Measurements from ENCODE around the gene ANGPTL4.
"Not testable (repeated sequence)": the region's sequence is repeated elsewhere in the genome, so short reads cannot be mapped to it uniquely, and the experiment has no call there.

The ANGPTL4 gene

GRCh38 chr19:8363803-8364771 is at the start of gene ANGPTL4:
ANGPTL4 (plus strand) TSS chr19:8364155; CDS start chr19:8364322, 167 bp downstream.
- H3K27ac ChIP-seq, result peak within 1 kb of the TSS in 20 of 21 experiments; percentile 26 to 87 (median 72)

GRCh38 chr19:8314981-8315640 is 48.8 kb upstream of the ANGPTL4 start:
- H3K27ac ChIP-seq, H3K4me3 ChIP-seq: not testable (repeated sequence)

More at GRCh38 chr19:8363803-8364771, at the start of gene ANGPTL4:
- H3K4me3 ChIP-seq, result peak within 1 kb of the TSS; percentile 33 to 68 (median 42)

GRCh38 chr19:8316351-8317125 is 47.4 kb upstream of the ANGPTL4 start:
- Histone ChIP-seq H3K27ac (no peak overlapping the region), H3K4me3 (no peak overlapping the region)

- H3K27ac ChIP-seq, H3K4me3 ChIP-seq: not testable (repeated sequence)
Observed at GRCh38 chr19:8318835-8319234, 45.1 kb upstream of the ANGPTL4 start.

GRCh38 chr19:8319807-8320520 is 44.0 kb upstream of the ANGPTL4 start:
- Histone ChIP-seq H3K4me3 (peak overlapping the region; percentile 79 to 98 (median 87)), H3K27ac (peak overlapping the region in 16 of 21 experiments; percentile 89 to 98 (median 94))

- peak overlapping the region; percentile 88 to 98 (median 94) for H3K27ac ChIP-seq
- peak overlapping the region; percentile 79 to 98 (median 87) for H3K4me3 ChIP-seq
Observed at GRCh38 chr19:8320564-8321066, 43.3 kb upstream of the ANGPTL4 start.

- Histone ChIP-seq H3K4me3 (peak within 1 kb of the TSS; percentile 79 to 98 (median 87)), H3K27ac (peak within 1 kb of the TSS; percentile 88 to 98 (median 94))
Observed at GRCh38 chr19:8321067-8321985, 42.6 kb upstream of the ANGPTL4 start, which contains the start of the genes NDUFA7 and RPS28. NDUFA7 (minus strand) TSS chr19:8321375; CDS start chr19:8321358, 17 bp downstream. RPS28 (plus strand) TSS chr19:8321496; CDS start chr19:8321531, 35 bp downstream.

- H3K4me3 ChIP-seq, result peak overlapping the region; percentile 79 to 98 (median 87)
- peak overlapping the region; percentile 88 to 98 (median 94) for H3K27ac ChIP-seq
Observed at GRCh38 chr19:8321986-8322637, 41.8 kb upstream of the ANGPTL4 start.

- peak overlapping the region in 9 of 21 experiments; percentile 89 to 98 (median 96) for H3K27ac ChIP-seq
- peak overlapping the region; percentile 79 to 98 (median 87) for H3K4me3 ChIP-seq
Observed at GRCh38 chr19:8322638-8322997, 41.3 kb upstream of the ANGPTL4 start.

- no peak overlapping the region for H3K27ac ChIP-seq
- H3K4me3 ChIP-seq, result no peak overlapping the region
Observed at GRCh38 chr19:8323781-8324185, 40.2 kb upstream of the ANGPTL4 start.

GRCh38 chr19:8324186-8325050 is 39.5 kb upstream of the ANGPTL4 start:
- Histone ChIP-seq H3K4me3 (no peak overlapping the region), H3K27ac (no peak overlapping the region)

GRCh38 chr19:8325454-8325853 is 38.5 kb upstream of the ANGPTL4 start:
- no peak overlapping the region for H3K4me3 ChIP-seq
- no peak overlapping the region for H3K27ac ChIP-seq

- H3K4me3 ChIP-seq, result no peak overlapping the region
- H3K27ac ChIP-seq, result no peak overlapping the region
Observed at GRCh38 chr19:8329996-8330395, 34.0 kb upstream of the ANGPTL4 start.

- no peak overlapping the region for H3K4me3 ChIP-seq
- no peak overlapping the region for H3K27ac ChIP-seq
Observed at GRCh38 chr19:8331263-8331845, 32.6 kb upstream of the ANGPTL4 start.

GRCh38 chr19:8332976-8333766 is 30.8 kb upstream of the ANGPTL4 start:
- Histone ChIP-seq H3K4me3 (no peak overlapping the region), H3K27ac (no peak overlapping the region)

Data from skin epidermis (tissue), 12 donors.